PC-9 (cell line): Measurements from ENCODE around the gene MTHFD1L.

Source experiments
- EZH2 ChIP-seq: fragments of 200-600 bp; sonication (generic); IDR thresholded peaks from 2 replicates; pipeline ENCODE4 v1.8.0; 2017; ENCODE audit warnings: antibody characterized with exemption, low read depth
- TF ChIP-seq, protein P1 (sequence below): fragments of 200-600 bp; sonication (generic); conservative IDR thresholded peaks from 2 replicates; pipeline ENCODE4 v1.6.1; 2017; ENCODE audit warnings: mixed run types, antibody characterized with exemption, mild to moderate bottlenecking, moderate library complexity

DNA sequence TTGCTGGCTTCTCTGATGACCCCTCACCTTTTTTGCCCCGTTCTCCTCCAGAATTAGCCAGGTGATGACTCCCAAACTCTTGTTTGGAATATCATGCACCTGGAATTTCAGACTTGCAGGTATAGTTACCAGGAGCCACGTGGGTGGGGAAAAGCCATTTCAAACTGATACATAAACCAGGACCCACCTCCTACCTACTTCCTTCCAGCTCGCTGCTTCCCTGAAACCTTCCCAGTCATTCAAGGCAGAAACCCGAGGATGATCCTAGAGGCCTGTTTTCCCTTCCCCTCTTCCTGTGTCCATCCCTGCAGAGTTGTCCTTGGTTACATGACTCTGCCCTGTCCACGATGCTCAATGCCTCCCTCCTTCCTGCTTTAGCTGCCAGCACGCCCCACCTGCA lies 101.9 kb downstream of the MTHFD1L start:
- TF ChIP-seq, protein P1, sequence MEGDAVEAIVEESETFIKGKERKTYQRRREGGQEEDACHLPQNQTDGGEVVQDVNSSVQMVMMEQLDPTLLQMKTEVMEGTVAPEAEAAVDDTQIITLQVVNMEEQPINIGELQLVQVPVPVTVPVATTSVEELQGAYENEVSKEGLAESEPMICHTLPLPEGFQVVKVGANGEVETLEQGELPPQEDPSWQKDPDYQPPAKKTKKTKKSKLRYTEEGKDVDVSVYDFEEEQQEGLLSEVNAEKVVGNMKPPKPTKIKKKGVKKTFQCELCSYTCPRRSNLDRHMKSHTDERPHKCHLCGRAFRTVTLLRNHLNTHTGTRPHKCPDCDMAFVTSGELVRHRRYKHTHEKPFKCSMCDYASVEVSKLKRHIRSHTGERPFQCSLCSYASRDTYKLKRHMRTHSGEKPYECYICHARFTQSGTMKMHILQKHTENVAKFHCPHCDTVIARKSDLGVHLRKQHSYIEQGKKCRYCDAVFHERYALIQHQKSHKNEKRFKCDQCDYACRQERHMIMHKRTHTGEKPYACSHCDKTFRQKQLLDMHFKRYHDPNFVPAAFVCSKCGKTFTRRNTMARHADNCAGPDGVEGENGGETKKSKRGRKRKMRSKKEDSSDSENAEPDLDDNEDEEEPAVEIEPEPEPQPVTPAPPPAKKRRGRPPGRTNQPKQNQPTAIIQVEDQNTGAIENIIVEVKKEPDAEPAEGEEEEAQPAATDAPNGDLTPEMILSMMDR = no peak
- TF ChIP-seq EZH2 = no peak
